Gastroesophageal sphincter (tissue), 4 donors: ENCODE results near the gene GPC3. TPM values are rescaled to one million over a fixed set of nuclear protein-coding genes. Genes with fewer than 3 reads are reported as not detected.

Experiments
- ATAC-seq: fragments of 150-250 bp; one replicate; pipeline ENCODE4 v1.9.1; 2016; ENCODE audit warnings: mild to moderate bottlenecking, moderate library complexity
- H3K27ac ChIP-seq, 4 donors: fragments of 200-600 bp; sonication (generic) in 3 of 4; 1 replicate in 3 of 4; 2 replicates in 1 of 4; pipeline ENCODE4 v1.5.1; 2016 to 2019
- H3K27me3 ChIP-seq: fragments of 200-600 bp; sonication (generic); one replicate; pipeline ENCODE4 v1.5.1; 2019
- H3K36me3 ChIP-seq, 2 donors: fragments of 200-600 bp; sonication (generic); one replicate each; pipeline ENCODE4 v1.5.1; 2019; ENCODE audit warnings: control low read depth in 1 of 2
- H3K4me1 ChIP-seq, 3 donors: fragments of 200-600 bp; sonication (generic); 1 replicate in 2 of 3; 2 replicates in 1 of 3; pipeline ENCODE4 v1.5.1; 2016 to 2019; ENCODE audit warnings: control low read depth in 2 of 3
- H3K4me3 ChIP-seq, 2 donors: fragments of 200-600 bp; sonication (generic); one replicate each; pipeline ENCODE4 v1.5.1; 2019; ENCODE audit warnings: mild to moderate bottlenecking in 1 of 2, moderate library complexity in 1 of 2
- H3K9me3 ChIP-seq, 3 donors: fragments of 200-600 bp; sonication (generic); one replicate each; pipeline ENCODE4 v1.5.1; 2017 to 2019; ENCODE audit warnings: control low read depth in 2 of 3
- CTCF ChIP-seq, 4 experiments: fragments of 200-600 bp in 2 of 4; fragments of 450-650 bp in 2 of 4; sonication (generic) in 1 of 4; IDR thresholded peaks; one replicate each; pipeline ENCODE4 v1.5.1; 2017 to 2019; ENCODE audit warnings: antibody characterized with exemption in 4 of 4, mild to moderate bottlenecking in 2 of 4, moderate library complexity in 2 of 4
- EP300 ChIP-seq: sonication (generic); formaldehyde crosslinking; IDR thresholded peaks from one replicate; pipeline ENCODE4 v1.6.1; 2017; ENCODE audit warnings: antibody characterized with exemption, mild to moderate bottlenecking
- POLR2A ChIP-seq, 2 donors: fragments of 450-650 bp; IDR thresholded peaks; one replicate each; pipeline ENCODE4 v1.6.1; 2017; ENCODE audit warnings: antibody characterized with exemption in 2 of 2, mild to moderate bottlenecking in 2 of 2, moderate library complexity in 1 of 2
- POLR2AphosphoS5 ChIP-seq: sonication (generic); formaldehyde crosslinking; IDR thresholded peaks from one replicate; pipeline ENCODE4 v1.6.1; 2017; ENCODE audit warnings: antibody characterized with exemption
- WGBS, 2 donors: methylation state at CpG; one replicate each; pipeline ENCODE4 v1.1.5; 2018; ENCODE audit warnings: low coverage in 1 of 2; 5-methylcytosine and 5-hydroxymethylcytosine counted together
- total RNA-seq, 4 donors: library from RNA; depleted of rRNA; stranded (reverse); fragments of >200 nt; gene quantifications; one replicate each; pipeline ENCODE4 v1.1.0, GENCODE V29; 2016

GPC3 gene
- total RNA-seq, 4 donors from 2014 or later, result 5.8 to 19.7 (median 14.9) TPM

- Histone ChIP-seq H3K36me3 (no peaks in the 10 kb centered on the region), H3K9me3 (no peaks in the 10 kb centered on the region), H3K4me3 (no peak overlapping the region), H3K27me3 (no peaks in the 10 kb centered on the region), H3K4me1 (peaks cover 0 to 3% (median 0%) of the 10 kb centered on the region in 3 donors), H3K27ac (no peak overlapping the region)
- no peak for ATAC-seq
- TF ChIP-seq EP300 (no peak), POLR2A (IDR thresholded peaks at IDR 0.05) (no peak), POLR2AphosphoS5 (no peak), CTCF (IDR thresholded peaks at IDR 0.05) (no peak)
These were observed 439.0 kb downstream of the GPC3 start for GRCh38 chrX:133546441-133546840.

GRCh38 chrX:133544778-133545177 is 440.6 kb downstream of the GPC3 start:
- peaks cover 0 to 3% (median 0%) of the 10 kb centered on the region in 3 donors for H3K4me1 ChIP-seq
- no peak for ATAC-seq
- no peak overlapping the region for H3K4me3 ChIP-seq
- TF ChIP-seq POLR2A (IDR thresholded peaks at IDR 0.05), result no peak
- TF ChIP-seq POLR2AphosphoS5, result no peak
- no peak for TF ChIP-seq CTCF (IDR thresholded peaks at IDR 0.05)
- no peak for TF ChIP-seq EP300
- H3K27ac ChIP-seq, result no peak overlapping the region
- no peaks in the 10 kb centered on the region for H3K9me3 ChIP-seq
- H3K27me3 ChIP-seq, result no peaks in the 10 kb centered on the region
- no CpG with 5 or more reads among the region's 3 CpGs for WGBS, 2 donors
- no peaks in the 10 kb centered on the region for H3K36me3 ChIP-seq

GRCh38 chrX:133544115-133544514 is 441.3 kb downstream of the GPC3 start:
- WGBS, 2 donors, result 43% methylated on average over 2 of the region's 3 CpGs; no CpG with 5 or more reads in 1 of the 2 donors
- H3K27ac ChIP-seq, result no peak overlapping the region
- no peaks in the 10 kb centered on the region for H3K27me3 ChIP-seq
- H3K9me3 ChIP-seq, result no peaks in the 10 kb centered on the region
- no peak overlapping the region for H3K4me3 ChIP-seq
- no peaks in the 10 kb centered on the region for H3K36me3 ChIP-seq
- peak; percentile 55 for ATAC-seq
- TF ChIP-seq POLR2AphosphoS5 (peak; percentile 17), EP300 (no peak), POLR2A (IDR thresholded peaks at IDR 0.05) (no peak)
- peaks cover 0 to 3% (median 0%) of the 10 kb centered on the region in 3 donors for H3K4me1 ChIP-seq

DNA sequence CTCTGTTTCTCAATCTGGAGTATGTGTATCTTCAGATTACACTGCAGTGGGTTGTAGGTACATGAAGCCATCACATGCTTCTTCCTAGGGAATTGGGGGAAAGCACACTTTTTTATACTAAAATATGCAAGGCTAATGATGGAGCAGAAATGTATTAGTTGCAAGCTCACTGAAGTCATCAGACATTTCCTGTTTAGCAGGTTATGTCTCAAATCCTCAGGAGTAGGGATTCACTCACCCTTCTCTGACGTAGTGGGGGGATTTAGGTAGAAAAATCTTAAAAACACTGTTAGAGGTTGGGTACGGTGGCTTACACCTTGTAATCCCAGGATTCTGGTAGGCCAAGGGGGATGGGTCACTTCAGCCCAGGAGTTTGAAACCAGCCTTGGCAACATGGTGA is 441.7 kb downstream of the GPC3 start:
- no peak for ATAC-seq
- Histone ChIP-seq H3K27me3 (no peaks in the 10 kb centered on the region), H3K36me3 (no peaks in the 10 kb centered on the region), H3K4me3 (no peak overlapping the region), H3K27ac (no peak overlapping the region), H3K4me1 (peaks cover 0 to 3% (median 0%) of the 10 kb centered on the region in 3 donors), H3K9me3 (no peaks in the 10 kb centered on the region)
- TF ChIP-seq EP300 (no peak), POLR2A (IDR thresholded peaks at IDR 0.05) (no peak), CTCF (IDR thresholded peaks at IDR 0.05) (no peak), POLR2AphosphoS5 (no peak)
- WGBS, 2 donors, result 76% methylated on average over 2 of the region's 2 CpGs; no CpG with 5 or more reads in 1 of the 2 donors

- ATAC-seq, result no peak
- no peaks in the 10 kb centered on the region for H3K9me3 ChIP-seq
- H3K27ac ChIP-seq, result no peak overlapping the region
- TF ChIP-seq POLR2A (IDR thresholded peaks at IDR 0.05) (no peak), CTCF (IDR thresholded peaks at IDR 0.05) (no peak), POLR2AphosphoS5 (no peak), EP300 (no peak)
- peaks cover 0 to 3% (median 0%) of the 10 kb centered on the region in 3 donors for H3K4me1 ChIP-seq
- 63% methylated on average over 2 of the region's 3 CpGs; no CpG with 5 or more reads in 1 of the 2 donors for WGBS, 2 donors
- H3K27me3 ChIP-seq, result no peaks in the 10 kb centered on the region
- no peak overlapping the region for H3K4me3 ChIP-seq
- no peaks in the 10 kb centered on the region for H3K36me3 ChIP-seq
These were observed 442.9 kb downstream of the GPC3 start for GRCh38 chrX:133542476-133542875.
